ENCODE results near the gene INPP5B.

Gene INPP5B

DNA sequence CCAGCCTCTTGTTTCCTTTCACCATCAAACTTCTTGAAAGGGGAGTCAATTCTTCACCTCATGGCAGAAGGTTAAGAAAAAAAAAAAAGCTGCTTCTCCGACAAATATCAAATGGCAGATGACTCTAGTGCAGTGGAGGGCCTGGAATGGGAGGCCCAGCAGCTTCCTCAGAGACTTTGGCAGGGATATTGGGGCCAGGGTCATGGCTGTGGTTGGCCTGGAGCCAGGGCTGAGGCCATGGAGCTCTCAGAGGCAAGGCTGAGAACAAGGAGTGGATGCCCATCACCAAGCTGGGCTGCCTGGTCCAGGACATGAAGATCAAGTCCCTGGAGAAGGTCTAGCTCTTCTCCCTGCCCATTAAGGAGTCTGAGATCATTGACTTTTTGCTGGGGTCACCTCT is 106.1 kb downstream of the INPP5B start:
- no peak for DNase-seq (ENCODE audit: low read depth)
- TF ChIP-seq, protein P1, sequence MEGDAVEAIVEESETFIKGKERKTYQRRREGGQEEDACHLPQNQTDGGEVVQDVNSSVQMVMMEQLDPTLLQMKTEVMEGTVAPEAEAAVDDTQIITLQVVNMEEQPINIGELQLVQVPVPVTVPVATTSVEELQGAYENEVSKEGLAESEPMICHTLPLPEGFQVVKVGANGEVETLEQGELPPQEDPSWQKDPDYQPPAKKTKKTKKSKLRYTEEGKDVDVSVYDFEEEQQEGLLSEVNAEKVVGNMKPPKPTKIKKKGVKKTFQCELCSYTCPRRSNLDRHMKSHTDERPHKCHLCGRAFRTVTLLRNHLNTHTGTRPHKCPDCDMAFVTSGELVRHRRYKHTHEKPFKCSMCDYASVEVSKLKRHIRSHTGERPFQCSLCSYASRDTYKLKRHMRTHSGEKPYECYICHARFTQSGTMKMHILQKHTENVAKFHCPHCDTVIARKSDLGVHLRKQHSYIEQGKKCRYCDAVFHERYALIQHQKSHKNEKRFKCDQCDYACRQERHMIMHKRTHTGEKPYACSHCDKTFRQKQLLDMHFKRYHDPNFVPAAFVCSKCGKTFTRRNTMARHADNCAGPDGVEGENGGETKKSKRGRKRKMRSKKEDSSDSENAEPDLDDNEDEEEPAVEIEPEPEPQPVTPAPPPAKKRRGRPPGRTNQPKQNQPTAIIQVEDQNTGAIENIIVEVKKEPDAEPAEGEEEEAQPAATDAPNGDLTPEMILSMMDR (conservative IDR thresholded peaks at IDR 0.05; ENCODE audit: low read depth, low read length), result no peak
- H3K4me3 ChIP-seq (ENCODE audit: low read length), result no peak overlapping the region

DNA sequence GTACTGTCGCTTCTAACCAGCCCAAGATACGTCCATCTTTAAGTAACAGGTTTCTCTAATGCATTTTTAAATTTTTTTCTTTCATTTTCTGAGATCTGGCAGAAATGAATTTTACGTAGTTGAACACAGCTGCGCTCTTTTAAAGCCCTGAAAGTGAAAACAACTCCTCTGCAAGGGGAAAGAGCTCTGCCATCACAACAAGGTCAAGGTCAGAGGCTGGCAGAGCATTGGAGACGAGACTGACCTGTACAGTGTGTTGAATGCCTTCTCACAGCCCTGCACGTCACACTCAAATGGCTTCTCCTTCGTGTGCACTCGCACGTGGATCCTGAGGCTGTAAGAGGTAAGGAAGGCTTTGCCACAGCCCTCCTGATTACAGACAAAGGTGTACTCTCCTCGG is 107.2 kb downstream of the INPP5B start:
- H3K4me3 ChIP-seq (ENCODE audit: low read length), result no peak overlapping the region
- TF ChIP-seq, protein P1 (conservative IDR thresholded peaks at IDR 0.05; ENCODE audit: low read depth, low read length), result no peak
- DNase-seq (ENCODE audit: low read depth), result no peak

DNA sequence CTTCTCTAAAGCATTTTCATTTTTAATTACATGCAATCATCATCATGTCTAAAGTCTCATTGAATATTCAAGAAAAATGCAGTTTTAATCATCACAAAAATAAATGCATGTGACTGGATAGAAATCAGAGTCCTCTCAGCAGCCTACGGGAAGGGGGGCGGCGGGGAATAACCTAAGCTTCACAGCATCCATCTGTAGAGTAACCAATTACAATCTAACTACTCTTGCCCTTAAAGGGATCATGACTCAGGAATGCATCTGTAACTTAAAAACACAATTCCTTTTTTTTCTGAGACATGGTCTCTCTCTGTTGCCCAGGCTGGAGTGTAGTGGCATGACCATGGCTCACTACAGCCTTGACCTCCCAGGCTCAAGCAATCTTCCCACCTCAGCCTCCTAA is 110.1 kb downstream of the INPP5B start:
- TF ChIP-seq, protein P1 (conservative IDR thresholded peaks at IDR 0.05; ENCODE audit: low read depth, low read length), result no peak
- no peak for DNase-seq (ENCODE audit: low read depth)
- H3K4me3 ChIP-seq (ENCODE audit: low read length), result no peak overlapping the region

DNA sequence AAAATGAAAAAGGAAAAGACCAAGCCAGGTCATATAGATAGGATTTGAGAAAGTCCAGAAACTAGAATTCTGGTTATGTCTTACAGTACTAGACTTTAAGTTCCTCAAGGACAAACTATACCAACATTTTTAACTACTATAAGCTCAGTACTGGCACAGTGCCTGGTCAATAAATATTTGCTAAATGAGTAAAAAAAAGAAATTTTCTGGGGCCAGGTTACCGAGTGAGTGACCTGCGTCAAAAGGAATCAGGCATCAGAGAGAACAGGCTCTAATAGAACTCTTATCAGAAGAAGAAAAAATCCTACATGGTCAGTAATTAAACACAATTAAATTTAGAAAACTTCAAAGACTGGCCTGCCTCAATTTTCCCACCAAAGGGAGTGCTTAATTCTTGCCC is 115.0 kb downstream of the INPP5B start:
- no peak for DNase-seq (ENCODE audit: low read depth)
- no peak overlapping the region for H3K4me3 ChIP-seq (ENCODE audit: low read length)
- TF ChIP-seq, protein P1 (conservative IDR thresholded peaks at IDR 0.05; ENCODE audit: low read depth, low read length), result no peak

DNA sequence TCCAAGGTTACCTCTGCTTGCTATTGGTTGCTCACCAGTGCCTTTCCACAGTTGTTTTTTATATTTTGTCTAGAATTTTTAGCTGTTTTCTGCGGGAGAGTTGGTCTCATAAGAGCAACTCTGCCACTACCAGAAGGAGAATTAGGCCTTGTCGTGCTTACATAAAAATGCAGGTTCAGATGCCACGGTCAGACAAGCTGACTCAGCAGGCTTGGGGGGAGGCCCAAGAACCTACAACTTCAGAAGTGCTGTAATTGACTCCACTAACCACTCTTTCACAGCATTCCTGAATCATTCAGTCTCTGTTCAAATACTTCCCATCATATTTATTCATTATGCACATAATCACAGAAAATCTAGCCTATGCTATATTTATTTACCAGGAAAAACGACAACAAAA is 115.7 kb downstream of the INPP5B start:
- DNase-seq (ENCODE audit: low read depth), result no peak
- TF ChIP-seq, protein P1 (conservative IDR thresholded peaks at IDR 0.05; ENCODE audit: low read depth, low read length), result no peak
- H3K4me3 ChIP-seq (ENCODE audit: low read length), result no peak overlapping the region

DNA sequence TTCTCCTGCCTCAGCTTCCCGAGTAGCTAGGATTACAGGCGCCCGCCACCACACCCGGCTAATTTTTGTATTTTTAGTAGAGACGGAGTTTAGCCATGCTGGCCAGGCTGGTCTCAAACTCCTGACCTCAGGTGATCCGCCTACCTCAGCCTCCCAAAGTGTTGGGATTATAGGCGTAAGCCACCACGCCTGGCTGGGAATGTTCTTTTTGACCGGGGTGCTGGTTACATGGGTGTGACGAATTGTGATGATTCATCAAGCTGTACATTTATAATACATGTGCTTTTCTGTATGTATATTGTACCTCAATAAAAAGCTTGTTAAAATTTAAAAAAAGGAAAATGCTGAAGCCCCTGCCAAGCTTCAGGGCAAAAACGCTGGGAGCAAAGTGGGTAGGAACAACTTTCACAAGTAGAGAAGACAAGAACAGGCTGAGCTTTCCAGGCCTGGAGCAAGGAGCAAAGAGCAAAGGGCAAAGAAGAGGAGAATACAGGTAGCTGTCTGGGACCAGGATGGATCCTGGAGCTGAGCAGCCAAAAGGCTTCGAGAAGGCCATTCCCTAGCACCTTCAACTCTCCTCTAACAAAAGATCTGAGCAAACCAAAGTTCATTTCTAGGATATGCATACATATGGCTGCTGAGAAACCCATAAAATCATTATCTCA is 118.3 kb downstream of the INPP5B start:
- no peak for DNase-seq (ENCODE audit: low read depth)
- TF ChIP-seq, protein P1 (conservative IDR thresholded peaks at IDR 0.05; ENCODE audit: low read depth, low read length), result no peak
- H3K4me3 ChIP-seq (ENCODE audit: low read length), result no peak overlapping the region

DNA sequence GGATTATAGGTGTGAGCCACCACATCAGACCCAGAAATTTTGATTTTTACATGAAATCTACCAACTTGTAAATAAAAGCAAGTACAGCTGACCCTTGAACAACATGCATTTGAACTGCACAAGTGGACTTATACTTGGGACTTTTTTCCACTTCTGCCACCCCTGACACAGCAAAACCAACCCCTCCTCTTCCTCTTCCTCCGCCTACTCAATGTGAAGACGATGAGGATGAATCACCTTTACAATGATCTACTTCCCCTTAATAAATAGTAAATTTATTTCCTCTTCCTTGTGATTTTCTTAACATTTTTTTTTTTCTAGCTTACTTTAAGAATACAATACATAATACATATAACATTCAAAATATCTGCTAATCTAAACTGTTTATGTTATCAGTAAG is 121.3 kb downstream of the INPP5B start:
- TF ChIP-seq, protein P1 (conservative IDR thresholded peaks at IDR 0.05; ENCODE audit: low read depth, low read length), result no peak
- no peak for DNase-seq (ENCODE audit: low read depth)
- no peak overlapping the region for H3K4me3 ChIP-seq (ENCODE audit: low read length)

All from retinal pigment epithelial cell (primary cell).